CD8-positive, alpha-beta memory T cell (primary cell): ENCODE data around the gene KCNIP2. TPM values are rescaled to one million over a fixed set of nuclear protein-coding genes. Genes with fewer than 3 reads are reported as not detected.

Experiments used
- CTCF ChIA-PET: fragments of 350-600 bp; sonication (Branson Sonifier 250); formaldehyde crosslinking; loops from one replicate; lab custom pipeline; 2021; ENCODE audit warnings: antibody characterized with exemption; lab: Charles Lee
- POLR2A ChIA-PET: fragments of 350-600 bp; sonication (Branson Sonifier 250); formaldehyde crosslinking; loops from one replicate; lab custom pipeline; 2021; ENCODE audit warnings: antibody characterized with exemption; lab: Charles Lee
- DNase-seq, 5 donors: peaks; one replicate each; pipeline versions ENCODE4 v3.0.0 to v3.0.0-alpha.2; 2020 to 2022; ENCODE audit warnings: mixed read lengths in 1 of 5
- H3K27ac ChIP-seq: one replicate; pipeline ENCODE4 v1.7.0; 2013; ENCODE audit warnings: low read depth, mild to moderate bottlenecking, low read length, moderate library complexity
- H3K27me3 ChIP-seq: 2 replicates; pipeline ENCODE4 v1.7.0; 2013; ENCODE audit warnings: low read length, mild to moderate bottlenecking; ENCODE audit not compliant: insufficient read depth, poor library complexity, severe bottlenecking
- H3K36me3 ChIP-seq: 2 replicates; pipeline ENCODE4 v1.7.0; 2013; ENCODE audit warnings: mild to moderate bottlenecking, low read length, moderate library complexity; ENCODE audit not compliant: insufficient read depth
- H3K4me1 ChIP-seq: 2 replicates; pipeline ENCODE4 v1.7.0; 2013; ENCODE audit warnings: mild to moderate bottlenecking, low read length, moderate library complexity; ENCODE audit not compliant: insufficient read depth
- H3K4me3 ChIP-seq: 2 replicates; pipeline ENCODE4 v1.7.0; 2013; ENCODE audit warnings: mild to moderate bottlenecking, low read length
- H3K9me3 ChIP-seq: 2 replicates; pipeline ENCODE4 v1.7.0; 2013; ENCODE audit warnings: mild to moderate bottlenecking, low read length
- H3K27ac Mint-ChIP-seq, 8 donors: one replicate each; pipeline ENCODE4 v1.8.0; 2020 to 2021; ENCODE audit warnings: mixed read lengths in 8 of 8, mild to moderate bottlenecking in 6 of 8, inconsistent platforms in 3 of 8, moderate library complexity in 3 of 8
- H3K27me3 Mint-ChIP-seq, 2 donors: one replicate each; pipeline ENCODE4 v1.8.0; 2020 to 2021; ENCODE audit warnings: mixed read lengths in 2 of 2, mild to moderate bottlenecking in 1 of 2, moderate library complexity in 1 of 2
- H3K36me3 Mint-ChIP-seq, 3 donors: one replicate each; pipeline ENCODE4 v1.8.0; 2020 to 2021; ENCODE audit warnings: mixed read lengths in 3 of 3, inconsistent platforms in 1 of 3, mild to moderate bottlenecking in 1 of 3
- H3K4me1 Mint-ChIP-seq, 3 donors: one replicate each; pipeline ENCODE4 v1.8.0; 2020 to 2021; ENCODE audit warnings: mixed read lengths in 3 of 3, inconsistent platforms in 1 of 3, mild to moderate bottlenecking in 1 of 3
- H3K4me3 Mint-ChIP-seq, 7 donors: one replicate each; pipeline ENCODE4 v1.8.0; 2020 to 2021; ENCODE audit warnings: mixed read lengths in 7 of 7, mild to moderate bottlenecking in 6 of 7, moderate library complexity in 4 of 7, inconsistent platforms in 2 of 7
- H3K9me3 Mint-ChIP-seq, 5 donors: one replicate each; pipeline ENCODE4 v1.8.0; 2020 to 2022; ENCODE audit warnings: mixed read lengths in 5 of 5, mild to moderate bottlenecking in 3 of 5, moderate library complexity in 2 of 5, inconsistent platforms in 1 of 5
- polyA plus RNA-seq: library from polyadenylated mRNA; unstranded; fragments of 300-500 nt; fragmentation: Illumina TruSeq; gene quantifications from one replicate; pipeline ENCODE4 v1.2.3, GENCODE V29; 2021
- total RNA-seq, 2 experiments: library from RNA; stranded (reverse); gene quantifications; one replicate each; pipeline ENCODE4 v1.2.3, GENCODE V29; 2021

The KCNIP2 gene
- 1 to 10 TPM in 1 of 2 experiments, under 1 TPM in 1; 0.96 to 1.0 TPM for total RNA-seq
- polyA plus RNA-seq: not detected

- peak; percentile 43 to 76 (median 56) for DNase-seq
- H3K36me3 ChIP-seq: no peaks in the 10 kb centered on the region
- H3K9me3 Mint-ChIP-seq: no peaks in the 10 kb centered on the region
- peaks cover 9 to 31% (median 15%) of the 10 kb centered on the region in 3 donors for H3K36me3 Mint-ChIP-seq
- no peaks in the 10 kb centered on the region for H3K9me3 ChIP-seq
- peak within 1 kb of the TSS; percentile 58 to 89 (median 78) for H3K4me3 Mint-ChIP-seq
- peaks cover 38 to 59% (median 50%) of the 10 kb centered on the region in 3 donors for H3K4me1 Mint-ChIP-seq
- ChIA-PET POLR2A (interaction anchor here (0.6 to 0.7 kb wide), 2 partner anchors 71 to 235 kb away, joined by 3 to 4 read pairs; no protein-coding TSS in a partner anchor), CTCF (interaction anchor here (1.0 to 5.3 kb wide), 9 partner anchors 9 to 227 kb away, joined by 3 to 77 read pairs (median 4); partner anchors contain the start of gene OGA)
- H3K27ac Mint-ChIP-seq: peak within 1 kb of the TSS in 7 of 8 donors; percentile 29 to 82 (median 50)
- no peak within 1 kb of the TSS for H3K27ac ChIP-seq
- H3K4me1 ChIP-seq: peaks cover 42% of the 10 kb centered on the region
- peaks cover 0 to 7% of the 10 kb centered on the region in 2 donors for H3K27me3 Mint-ChIP-seq
- no peaks in the 10 kb centered on the region for H3K27me3 ChIP-seq
- H3K4me3 ChIP-seq: no peak within 1 kb of the TSS
Observed at GRCh38 chr10:101843032-101844021, at the start of gene KCNIP2. KCNIP2 (minus strand) TSS chr10:101843800; CDS start chr10:101843568, 232 bp downstream.

GRCh38 chr10:101892782-101893391 is 49.3 kb upstream of the KCNIP2 start:
- CTCF ChIA-PET: interaction anchor here (1.3 kb wide), 1 partner anchor 180 kb away, joined by 4 read pairs; no protein-coding TSS in a partner anchor
- POLR2A ChIA-PET: no interaction called here
- DNase-seq: no peak
- no peaks in the 10 kb centered on the region for H3K9me3 Mint-ChIP-seq
- Histone ChIP-seq H3K4me3 (no peak overlapping the region), H3K36me3 (no peaks in the 10 kb centered on the region), H3K27me3 (no peaks in the 10 kb centered on the region), H3K9me3 (no peaks in the 10 kb centered on the region), H3K27ac (no peak overlapping the region), H3K4me1 (no peaks in the 10 kb centered on the region)
- H3K27me3 Mint-ChIP-seq: no peaks in the 10 kb centered on the region
- H3K27ac Mint-ChIP-seq: no peak overlapping the region
- peaks cover 0 to 15% (median 3%) of the 10 kb centered on the region in 3 donors for H3K36me3 Mint-ChIP-seq
- H3K4me3 Mint-ChIP-seq: no peak overlapping the region
- peaks cover 0 to 27% (median 0%) of the 10 kb centered on the region in 3 donors for H3K4me1 Mint-ChIP-seq

- Mint-ChIP-seq H3K4me3 (no peak overlapping the region), H3K4me1 (peaks cover 0 to 17% (median 5%) of the 10 kb centered on the region in 3 donors), H3K27ac (peak overlapping the region in 5 of 8 donors; percentile 19 to 66 (median 23)), H3K27me3 (no peaks in the 10 kb centered on the region), H3K9me3 (no peaks in the 10 kb centered on the region), H3K36me3 (peaks cover 0 to 33% (median 12%) of the 10 kb centered on the region in 3 donors)
- Histone ChIP-seq H3K4me3 (no peak overlapping the region), H3K27me3 (no peaks in the 10 kb centered on the region), H3K36me3 (no peaks in the 10 kb centered on the region), H3K9me3 (no peaks in the 10 kb centered on the region), H3K27ac (no peak overlapping the region), H3K4me1 (no peaks in the 10 kb centered on the region)
- peak; percentile 29 to 71 (median 42) for DNase-seq
- ChIA-PET POLR2A (no interaction called here), CTCF (interaction anchor here (0.6 to 3.6 kb wide), 18 partner anchors 8 to 184 kb away, joined by 3 to 24 read pairs (median 4); no protein-coding TSS in a partner anchor)
Observed at GRCh38 chr10:101889256-101890210, 45.9 kb upstream of the KCNIP2 start.

- H3K9me3 ChIP-seq: no peaks in the 10 kb centered on the region
- Mint-ChIP-seq H3K4me3 (no peak overlapping the region), H3K27me3 (no peaks in the 10 kb centered on the region), H3K4me1 (peaks cover 0 to 13% (median 5%) of the 10 kb centered on the region in 3 donors), H3K9me3 (no peaks in the 10 kb centered on the region), H3K36me3 (peaks cover 0 to 35% (median 15%) of the 10 kb centered on the region in 3 donors), H3K27ac (peak overlapping the region in 1 of 8 donors; percentile 30)
- no peaks in the 10 kb centered on the region for H3K4me1 ChIP-seq
- ChIA-PET CTCF (interaction anchor here (0.6 to 3.6 kb wide), 8 partner anchors 15 to 186 kb away, joined by 3 to 24 read pairs (median 3); no protein-coding TSS in a partner anchor), POLR2A (no interaction called here)
- no peak for DNase-seq
- H3K27ac ChIP-seq: no peak overlapping the region
- no peaks in the 10 kb centered on the region for H3K36me3 ChIP-seq
- no peak overlapping the region for H3K4me3 ChIP-seq
- no peaks in the 10 kb centered on the region for H3K27me3 ChIP-seq
Observed at GRCh38 chr10:101888251-101888949, 44.8 kb upstream of the KCNIP2 start.

GRCh38 chr10:101887775-101888174 is 44.2 kb upstream of the KCNIP2 start:
- Mint-ChIP-seq H3K4me3 (no peak overlapping the region), H3K9me3 (no peaks in the 10 kb centered on the region), H3K27ac (no peak overlapping the region), H3K27me3 (no peaks in the 10 kb centered on the region), H3K36me3 (peaks cover 0 to 37% (median 15%) of the 10 kb centered on the region in 3 donors), H3K4me1 (peaks cover 0 to 13% (median 5%) of the 10 kb centered on the region in 3 donors)
- Histone ChIP-seq H3K36me3 (no peaks in the 10 kb centered on the region), H3K4me1 (no peaks in the 10 kb centered on the region), H3K4me3 (no peak overlapping the region), H3K9me3 (no peaks in the 10 kb centered on the region), H3K27me3 (no peaks in the 10 kb centered on the region), H3K27ac (no peak overlapping the region)
- ChIA-PET CTCF (interaction anchor here (0.6 to 3.6 kb wide), 6 partner anchors 16 to 186 kb away, joined by 3 to 24 read pairs (median 3); no protein-coding TSS in a partner anchor), POLR2A (no interaction called here)
- no peak for DNase-seq

- H3K9me3 ChIP-seq: no peaks in the 10 kb centered on the region
- H3K36me3 ChIP-seq: no peaks in the 10 kb centered on the region
- no peaks in the 10 kb centered on the region for H3K4me1 ChIP-seq
- peaks cover 0 to 39% (median 16%) of the 10 kb centered on the region in 3 donors for H3K36me3 Mint-ChIP-seq
- no peak overlapping the region for H3K4me3 Mint-ChIP-seq
- no peak overlapping the region for H3K4me3 ChIP-seq
- DNase-seq: no peak
- no peaks in the 10 kb centered on the region for H3K27me3 Mint-ChIP-seq
- no peaks in the 10 kb centered on the region for H3K27me3 ChIP-seq
- CTCF ChIA-PET: interaction anchor here (3.6 kb wide), 1 partner anchor 187 kb away, joined by 24 read pairs; no protein-coding TSS in a partner anchor
- H3K27ac Mint-ChIP-seq: peak overlapping the region in 3 of 8 donors; percentile 10 to 46 (median 14)
- H3K4me1 Mint-ChIP-seq: peaks cover 0 to 13% (median 5%) of the 10 kb centered on the region in 3 donors
- H3K27ac ChIP-seq: no peak overlapping the region
- no peaks in the 10 kb centered on the region for H3K9me3 Mint-ChIP-seq
- POLR2A ChIA-PET: no interaction called here
Observed at GRCh38 chr10:101886521-101887312, 43.1 kb upstream of the KCNIP2 start.
